ENCODE results near the gene FARP1. TPM values are rescaled to one million over a fixed set of nuclear protein-coding genes. Genes with fewer than 3 reads are reported as not detected.
A peak's percentile ranks its signal among the peaks of the same experiment; 100 is the strongest.

FARP1 gene
- total and polyA plus RNA-seq, 2 of the 13 experiments (the other 11 are each of a cell fraction or from before 2014, with no cell fraction given), result 70.6 to 126 TPM

GRCh38 chr13:98246538-98247172 is 103.8 kb downstream of the FARP1 start (continued):
- TF ChIP-seq HINFP (CRISPR knock-in tag; IDR thresholded peaks at IDR 0.05; ENCODE audit: low read depth) (no peak), ZFP36L2 (CRISPR knock-in tag; IDR thresholded peaks at IDR 0.05) (no peak), ZNF235 (CRISPR knock-in tag; IDR thresholded peaks at IDR 0.05; ENCODE audit: borderline replicate concordance) (no peak), ZNF891 (CRISPR knock-in tag; IDR thresholded peaks at IDR 0.05) (peak; percentile 45; the same call in 1 of the 2 replicates), ZSCAN31 (CRISPR knock-in tag; IDR thresholded peaks at IDR 0.05; ENCODE audit: low read depth) (no peak), ZSCAN9 (CRISPR knock-in tag; IDR thresholded peaks at IDR 0.05; ENCODE audit: borderline replicate concordance) (no peak), ZSCAN22 (CRISPR knock-in tag; IDR thresholded peaks at IDR 0.05) (no peak), CHD4 (IDR thresholded peaks at IDR 0.05; ENCODE audit: borderline replicate concordance, low read length) (no peak), CBFB (CRISPR knock-in tag; IDR thresholded peaks at IDR 0.05) (no peak), MBD4 (IDR thresholded peaks at IDR 0.05; ENCODE audit: borderline replicate concordance, low read length) (no peak), KLF9 (CRISPR knock-in tag; IDR thresholded peaks at IDR 0.05; ENCODE audit: low read depth) (no peak), LRRFIP1 (CRISPR knock-in tag; conservative IDR thresholded peaks at IDR 0.05) (no peak), YY1 (IDR thresholded peaks at IDR 0.05; ENCODE audit: insufficient read depth, insufficient replicate concordance, low read depth, low read length) (peak; percentile 5), RBM39 (IDR thresholded peaks at IDR 0.05; ENCODE audit: low read depth, low read length, poor library complexity, severe bottlenecking) (no peak), HOXA5 (CRISPR knock-in tag; IDR thresholded peaks at IDR 0.05) (0 out of 2 replicates have a peak, but pooled peaks have one; percentile 49)
- TF ChIP-seq, protein P1, sequence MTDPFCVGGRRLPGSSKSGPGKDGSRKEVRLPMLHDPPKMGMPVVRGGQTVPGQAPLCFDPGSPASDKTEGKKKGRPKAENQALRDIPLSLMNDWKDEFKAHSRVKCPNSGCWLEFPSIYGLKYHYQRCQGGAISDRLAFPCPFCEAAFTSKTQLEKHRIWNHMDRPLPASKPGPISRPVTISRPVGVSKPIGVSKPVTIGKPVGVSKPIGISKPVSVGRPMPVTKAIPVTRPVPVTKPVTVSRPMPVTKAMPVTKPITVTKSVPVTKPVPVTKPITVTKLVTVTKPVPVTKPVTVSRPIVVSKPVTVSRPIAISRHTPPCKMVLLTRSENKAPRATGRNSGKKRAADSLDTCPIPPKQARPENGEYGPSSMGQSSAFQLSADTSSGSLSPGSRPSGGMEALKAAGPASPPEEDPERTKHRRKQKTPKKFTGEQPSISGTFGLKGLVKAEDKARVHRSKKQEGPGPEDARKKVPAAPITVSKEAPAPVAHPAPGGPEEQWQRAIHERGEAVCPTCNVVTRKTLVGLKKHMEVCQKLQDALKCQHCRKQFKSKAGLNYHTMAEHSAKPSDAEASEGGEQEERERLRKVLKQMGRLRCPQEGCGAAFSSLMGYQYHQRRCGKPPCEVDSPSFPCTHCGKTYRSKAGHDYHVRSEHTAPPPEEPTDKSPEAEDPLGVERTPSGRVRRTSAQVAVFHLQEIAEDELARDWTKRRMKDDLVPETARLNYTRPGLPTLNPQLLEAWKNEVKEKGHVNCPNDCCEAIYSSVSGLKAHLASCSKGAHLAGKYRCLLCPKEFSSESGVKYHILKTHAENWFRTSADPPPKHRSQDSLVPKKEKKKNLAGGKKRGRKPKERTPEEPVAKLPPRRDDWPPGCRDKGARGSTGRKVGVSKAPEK (CRISPR knock-in tag; IDR thresholded peaks at IDR 0.05; ENCODE audit: borderline replicate concordance), result no peak
- TF ChIP-seq, protein P2, sequence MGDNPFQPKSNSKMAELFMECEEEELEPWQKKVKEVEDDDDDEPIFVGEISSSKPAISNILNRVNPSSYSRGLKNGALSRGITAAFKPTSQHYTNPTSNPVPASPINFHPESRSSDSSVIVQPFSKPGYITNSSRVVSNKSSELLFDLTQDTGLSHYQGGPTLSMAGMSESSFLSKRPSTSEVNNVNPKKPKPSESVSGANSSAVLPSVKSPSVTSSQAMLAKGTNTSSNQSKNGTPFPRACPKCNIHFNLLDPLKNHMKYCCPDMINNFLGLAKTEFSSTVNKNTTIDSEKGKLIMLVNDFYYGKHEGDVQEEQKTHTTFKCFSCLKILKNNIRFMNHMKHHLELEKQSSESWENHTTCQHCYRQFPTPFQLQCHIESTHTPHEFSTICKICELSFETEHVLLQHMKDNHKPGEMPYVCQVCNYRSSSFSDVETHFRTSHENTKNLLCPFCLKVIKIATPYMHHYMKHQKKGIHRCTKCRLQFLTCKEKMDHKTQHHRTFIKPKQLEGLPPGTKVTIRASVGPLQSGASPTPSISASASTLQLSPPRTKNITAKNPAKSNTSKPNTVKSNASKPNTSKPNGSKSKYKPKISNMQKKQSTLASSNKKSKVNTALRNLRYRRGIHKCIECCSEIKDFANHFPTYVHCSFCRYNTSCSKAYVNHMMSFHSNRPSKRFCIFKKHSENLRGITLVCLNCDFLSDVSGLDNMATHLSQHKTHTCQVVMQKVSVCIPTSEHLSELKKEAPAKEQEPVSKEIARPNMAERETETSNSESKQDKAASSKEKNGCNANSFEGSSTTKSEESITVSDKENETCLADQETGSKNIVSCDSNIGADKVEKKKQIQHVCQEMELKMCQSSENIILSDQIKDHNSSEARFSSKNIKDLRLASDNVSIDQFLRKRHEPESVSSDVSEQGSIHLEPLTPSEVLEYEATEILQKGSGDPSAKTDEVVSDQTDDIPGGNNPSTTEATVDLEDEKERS (CRISPR knock-in tag; IDR thresholded peaks at IDR 0.05), result no peak
- TF ChIP-seq, protein P3, sequence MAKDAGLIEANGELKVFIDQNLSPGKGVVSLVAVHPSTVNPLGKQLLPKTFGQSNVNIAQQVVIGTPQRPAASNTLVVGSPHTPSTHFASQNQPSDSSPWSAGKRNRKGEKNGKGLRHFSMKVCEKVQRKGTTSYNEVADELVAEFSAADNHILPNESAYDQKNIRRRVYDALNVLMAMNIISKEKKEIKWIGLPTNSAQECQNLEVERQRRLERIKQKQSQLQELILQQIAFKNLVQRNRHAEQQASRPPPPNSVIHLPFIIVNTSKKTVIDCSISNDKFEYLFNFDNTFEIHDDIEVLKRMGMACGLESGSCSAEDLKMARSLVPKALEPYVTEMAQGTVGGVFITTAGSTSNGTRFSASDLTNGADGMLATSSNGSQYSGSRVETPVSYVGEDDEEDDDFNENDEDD (CRISPR knock-in tag; IDR thresholded peaks at IDR 0.05; ENCODE audit: borderline replicate concordance), result no peak

All from HepG2 (cell line).